HG03135 (cell line): Measurements from ENCODE around the gene RAB5IF.
"Not testable (repeated sequence)": the region's sequence is repeated elsewhere in the genome, so short reads cannot be mapped to it uniquely, and the experiment has no call there.

Experiments
- ATAC-seq: cut with Tn5 transposase; IDR thresholded peaks from one replicate; pipeline ENCODE4 v1.9.1; 2021; ENCODE audit warnings: mild to moderate bottlenecking, moderate library complexity; ENCODE audit not compliant: unreplicated experiment

Gene RAB5IF, protein sequence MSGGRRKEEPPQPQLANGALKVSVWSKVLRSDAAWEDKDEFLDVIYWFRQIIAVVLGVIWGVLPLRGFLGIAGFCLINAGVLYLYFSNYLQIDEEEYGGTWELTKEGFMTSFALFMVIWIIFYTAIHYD

DNA sequence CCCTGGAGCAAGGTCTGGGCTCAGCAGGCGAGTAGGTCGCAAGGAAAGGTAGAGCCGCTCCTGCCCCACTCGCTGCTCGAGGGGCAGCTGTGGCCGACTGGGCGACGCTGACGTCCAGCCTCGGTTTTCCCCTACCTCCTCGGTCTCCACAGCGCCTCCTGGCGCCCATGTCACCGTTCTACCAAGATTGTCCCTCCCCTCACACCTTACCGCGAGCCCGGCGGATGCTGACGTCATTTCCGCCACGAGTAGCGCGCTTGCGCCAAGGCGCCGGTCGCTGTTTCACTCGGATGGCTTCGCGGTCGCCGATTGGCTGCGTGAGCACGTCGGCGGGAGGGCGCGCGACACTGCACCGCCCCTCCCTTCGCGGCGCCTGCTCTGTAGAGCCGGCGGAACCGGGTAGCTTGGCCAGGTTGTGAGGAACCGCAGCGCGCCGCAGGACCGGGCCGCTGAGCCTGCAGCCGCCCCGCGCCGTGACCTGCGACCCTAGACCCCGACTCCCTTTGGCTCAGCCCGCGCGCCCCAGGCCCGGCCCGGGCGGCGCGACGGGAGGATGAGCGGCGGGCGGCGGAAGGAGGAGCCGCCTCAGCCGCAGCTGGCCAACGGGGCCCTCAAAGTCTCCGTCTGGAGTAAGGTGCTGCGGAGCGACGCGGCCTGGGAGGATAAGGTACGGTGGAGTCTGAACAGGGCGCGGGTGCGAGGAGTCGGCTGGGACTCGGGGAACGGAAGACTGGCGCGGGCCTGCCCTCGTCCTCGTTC lies at the start of gene RAB5IF:
TSS of gene RAB5IF (plus strand) at position 381 of the 759 bp plus-strand sequence. CDS start at position 554, 173 bp downstream.
- ATAC-seq, result peak; percentile 83

DNA sequence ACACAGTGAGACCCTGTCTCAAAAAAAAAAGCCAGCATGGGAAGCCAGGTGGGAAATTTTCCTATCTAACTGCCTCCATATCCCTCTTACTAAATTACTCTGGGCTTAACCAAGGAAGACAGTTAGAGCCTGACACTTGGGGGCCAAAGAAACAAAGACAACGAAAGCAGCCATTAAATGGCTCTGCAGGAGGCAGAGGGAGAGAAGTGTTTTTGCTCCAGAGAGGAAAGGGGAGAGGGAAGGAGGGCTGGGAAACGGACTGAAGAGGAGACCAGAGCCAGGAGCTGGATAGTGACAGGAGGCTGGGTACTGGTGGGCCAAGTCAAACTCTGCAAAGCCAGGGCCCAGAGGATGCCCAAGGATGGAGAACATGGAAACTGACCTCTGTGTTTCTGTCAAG lies 42.9 kb upstream of the RAB5IF start:
- no peak for ATAC-seq

DNA sequence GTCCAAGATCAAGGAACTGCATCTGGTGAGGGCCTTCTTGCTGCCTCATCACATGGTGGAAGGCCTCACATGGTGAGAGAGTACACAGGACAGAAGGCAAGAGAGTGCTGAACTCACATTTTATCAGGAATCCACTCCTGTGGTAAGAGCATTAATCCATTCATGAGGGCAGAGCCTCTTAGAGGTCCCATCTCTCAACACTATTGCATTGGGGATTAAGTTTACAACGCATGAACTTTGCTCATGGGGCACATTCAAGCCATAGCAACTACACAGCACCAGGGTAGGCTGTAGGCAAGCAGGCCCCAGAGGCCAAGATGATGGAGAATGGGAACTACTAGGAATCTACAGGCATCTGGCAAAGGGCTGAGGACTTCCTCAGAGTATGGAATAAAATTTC lies 42.2 kb upstream of the RAB5IF start:
- no peak for ATAC-seq

DNA sequence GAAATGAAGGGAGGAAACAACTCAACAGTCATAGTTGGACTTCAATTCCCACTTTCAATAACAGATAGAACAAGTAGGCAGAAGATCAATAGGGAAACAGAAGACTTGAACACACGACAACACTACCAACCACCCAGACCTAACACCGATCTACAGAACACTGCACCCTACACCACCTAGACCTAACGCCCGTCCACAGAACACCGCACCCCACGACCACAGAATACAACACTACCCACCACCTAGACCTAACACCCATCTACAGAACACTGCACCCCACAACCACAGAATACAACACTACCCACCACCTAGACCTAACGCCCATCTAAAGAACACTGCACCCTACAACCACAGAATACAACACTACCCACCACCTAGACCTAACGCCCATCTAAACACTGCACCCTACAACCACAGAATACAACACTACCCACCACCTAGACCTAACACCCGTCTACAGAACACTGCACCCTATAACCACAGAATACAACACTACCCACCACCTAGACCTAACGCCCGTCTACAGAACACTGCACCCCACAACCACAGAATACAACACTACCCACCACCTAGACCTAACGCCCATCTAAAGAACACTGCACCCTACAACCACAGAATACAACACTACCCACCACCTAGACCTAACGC lies 41.4 kb upstream of the RAB5IF start:
- ATAC-seq, result not testable (repeated sequence)

DNA sequence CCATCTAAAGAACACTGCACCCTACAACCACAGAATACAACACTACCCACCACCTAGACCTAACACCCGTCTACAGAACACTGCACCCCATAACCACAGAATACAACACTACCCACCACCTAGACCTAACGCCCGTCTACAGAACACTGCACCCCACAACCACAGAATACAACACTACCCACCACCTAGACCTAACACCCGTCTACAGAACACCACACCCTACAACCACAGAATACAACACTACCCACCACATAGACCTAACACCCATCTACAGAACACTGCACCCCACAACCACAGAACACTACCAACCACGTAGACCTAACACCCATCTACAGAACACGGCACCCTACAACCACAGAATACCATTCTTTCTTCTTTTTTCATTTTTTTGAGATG lies 40.9 kb upstream of the RAB5IF start:
- ATAC-seq, result not testable (repeated sequence)

DNA sequence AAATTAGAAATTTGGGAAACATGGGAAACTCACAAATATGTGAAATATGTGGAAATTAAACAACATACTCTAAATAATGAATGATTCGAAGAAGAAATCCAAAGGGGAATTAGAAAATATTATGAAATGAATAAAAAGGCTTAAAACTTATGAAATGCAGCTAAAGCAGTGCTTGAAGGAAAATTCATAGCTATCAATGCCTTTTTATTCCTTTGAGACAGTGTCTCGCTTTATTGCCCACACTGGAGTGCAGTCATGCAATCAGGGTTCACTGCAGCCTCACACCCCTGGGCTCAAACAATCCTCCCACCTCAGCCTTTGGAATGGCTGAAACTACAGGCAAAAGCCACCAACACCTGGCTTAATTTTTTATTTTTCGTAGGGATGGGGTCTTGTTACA lies 40.1 kb upstream of the RAB5IF start:
- no peak for ATAC-seq

DNA sequence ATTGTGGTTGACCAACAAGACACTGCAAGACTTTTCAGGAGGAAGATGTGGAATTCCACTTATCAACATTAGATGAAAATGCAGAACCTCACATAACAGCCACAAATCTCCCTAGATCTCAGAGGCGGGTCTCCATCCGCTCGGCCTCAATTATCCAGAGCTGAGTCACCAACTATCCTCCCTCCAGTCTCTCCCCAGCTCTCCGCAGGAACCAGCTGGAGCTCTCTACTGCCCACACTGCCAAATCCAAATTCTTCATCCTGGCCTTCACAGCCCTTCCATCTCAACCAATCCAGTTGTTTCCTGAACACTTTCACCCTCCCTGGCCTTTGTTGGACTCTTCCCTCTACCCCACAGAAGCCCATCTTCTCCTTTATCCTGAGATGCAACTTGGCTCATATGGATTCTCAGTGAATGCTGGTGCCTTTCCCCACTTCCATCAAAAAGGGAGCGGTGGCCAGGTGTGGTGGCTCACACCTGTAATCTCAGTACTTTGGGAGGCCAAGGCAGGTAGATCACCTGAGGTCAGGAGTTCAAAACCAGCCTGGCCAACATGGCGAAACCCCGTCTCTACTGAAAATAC lies 35.6 kb upstream of the RAB5IF start:
- ATAC-seq, result no peak

DNA sequence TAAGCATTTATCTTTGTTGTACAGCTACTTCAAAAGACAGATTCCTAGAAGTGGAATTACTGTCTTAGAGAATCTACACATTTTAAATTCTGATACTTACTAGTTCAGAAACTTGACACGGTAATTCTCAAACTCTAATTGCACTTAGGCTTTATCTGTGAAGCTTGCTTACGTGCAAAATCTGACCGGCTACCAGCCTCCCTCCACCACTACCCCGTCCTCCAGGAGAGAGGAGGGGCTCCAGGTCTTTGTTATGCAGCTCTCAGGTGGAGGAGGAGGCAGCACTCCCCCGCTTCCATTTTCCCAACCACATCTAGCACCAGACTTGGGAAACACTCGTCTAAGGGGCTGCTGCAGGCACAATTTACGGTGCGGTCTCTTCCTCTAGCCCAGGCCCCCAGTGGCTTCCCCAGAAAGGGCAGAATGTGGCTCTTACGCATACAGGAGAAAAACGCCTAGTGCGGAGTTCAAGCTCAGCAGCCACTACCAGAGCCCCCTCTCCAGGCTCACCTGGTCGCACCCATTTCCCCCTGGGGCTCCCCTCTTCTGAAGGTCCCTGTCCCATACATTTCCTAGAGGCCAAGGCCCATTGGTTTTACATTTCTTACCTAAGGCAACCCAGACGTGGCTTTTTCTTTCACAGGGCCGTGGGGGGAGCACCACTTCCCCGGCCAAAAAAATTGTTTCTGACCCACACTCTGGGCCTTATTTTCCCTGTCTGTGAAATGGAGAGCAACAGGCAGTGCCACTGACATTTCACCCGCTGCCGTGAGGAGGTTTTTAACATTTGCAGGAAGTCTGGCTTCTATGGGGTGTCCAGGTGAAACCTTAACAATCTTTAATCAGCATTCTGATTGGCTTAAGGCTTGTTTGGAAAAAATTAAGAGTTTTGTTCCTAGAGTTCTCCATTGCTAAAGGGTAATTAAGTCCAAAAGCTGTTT lies 33.7 kb upstream of the RAB5IF start:
- ATAC-seq, result no peak

DNA sequence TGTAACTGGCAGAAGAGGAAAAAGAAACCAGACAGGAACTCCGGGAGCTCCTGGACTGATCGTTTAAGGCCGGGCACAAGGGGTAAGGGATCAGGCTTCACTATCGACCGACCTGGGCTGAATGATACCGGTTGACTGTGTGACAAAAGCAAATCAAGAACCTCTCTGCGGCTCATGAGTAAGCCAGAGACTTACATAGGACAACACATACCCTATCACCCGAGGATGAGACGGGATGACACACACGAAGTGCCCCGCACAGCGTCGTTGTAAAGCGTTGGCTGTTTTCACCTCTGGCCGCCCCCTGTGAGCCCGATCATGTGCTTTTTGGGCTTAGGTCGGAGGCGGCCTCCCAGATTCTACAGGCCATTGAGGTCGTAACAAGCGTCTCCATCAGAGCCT lies 32.9 kb upstream of the RAB5IF start:
- peak; percentile 25 for ATAC-seq

DNA sequence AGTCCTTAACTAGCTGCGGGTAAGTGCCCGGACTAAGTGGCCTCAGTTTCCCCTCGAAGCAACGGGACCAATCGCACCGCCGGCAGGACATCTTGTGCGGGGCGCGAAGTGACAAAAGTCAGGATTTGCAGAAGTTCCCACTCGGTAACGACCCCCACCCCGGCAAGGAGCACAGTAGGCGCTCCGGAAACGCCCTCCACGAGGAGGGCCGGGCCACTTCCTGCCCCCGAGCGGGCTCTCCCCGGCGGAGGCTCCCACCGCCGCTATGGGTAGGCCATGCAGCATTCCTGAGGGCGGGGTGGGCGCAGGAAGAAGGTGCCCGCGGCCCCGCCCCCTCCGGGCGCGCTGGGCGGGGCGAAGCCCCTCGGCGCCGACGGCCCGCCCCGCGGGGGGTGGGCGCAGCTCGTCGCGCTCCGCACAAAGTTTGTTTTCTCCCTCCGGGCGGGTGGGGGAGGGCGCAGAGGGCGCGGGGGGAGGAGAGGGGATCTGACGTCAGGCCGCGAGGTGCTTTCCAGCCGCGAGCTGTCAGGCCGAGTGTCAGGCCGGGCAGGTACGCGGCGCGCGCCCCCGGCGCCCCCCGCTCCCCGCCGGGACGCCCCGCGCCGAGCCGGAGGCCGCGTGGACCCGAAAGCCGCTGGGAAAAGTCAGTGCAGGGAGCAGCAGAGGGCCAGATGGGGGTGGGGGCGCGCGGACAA lies 32.3 kb upstream of the RAB5IF start, which contains the start of gene TGIF2:
TSS of gene TGIF2 (plus strand) at position 495 of the 695 bp plus-strand sequence. CDS start 5,178 bp downstream, outside the sequence.
- ATAC-seq, result peak; percentile 56

DNA sequence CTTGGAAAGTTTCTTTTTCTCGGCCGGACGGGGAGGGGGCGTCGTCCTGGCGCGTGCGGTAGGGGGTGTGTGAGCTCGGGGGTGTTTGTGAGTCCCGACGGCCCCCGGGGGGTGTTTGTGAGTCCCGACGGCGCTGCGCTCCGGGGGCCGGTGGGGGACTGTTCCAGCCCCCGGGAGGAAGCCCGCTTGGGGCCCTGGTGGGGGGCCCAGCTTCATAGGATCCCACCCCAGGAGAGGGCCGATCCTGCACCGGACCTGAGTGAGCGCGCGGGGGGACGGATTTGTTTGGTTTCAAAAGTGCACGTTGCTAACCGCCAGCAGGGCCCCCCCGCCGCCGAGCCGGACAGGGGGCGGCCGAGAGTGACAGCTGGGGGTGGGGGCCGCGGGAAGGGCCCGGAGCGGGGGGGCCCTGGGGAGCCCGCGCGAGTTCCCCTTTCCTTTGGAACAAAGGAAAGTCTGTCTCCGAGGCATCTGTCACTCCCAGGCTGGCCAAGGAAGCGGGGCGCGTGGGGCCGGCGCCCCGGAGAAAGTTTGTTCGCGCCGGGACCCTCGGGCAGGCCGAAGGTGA lies 31.7 kb upstream of the RAB5IF start:
- no peak for ATAC-seq

DNA sequence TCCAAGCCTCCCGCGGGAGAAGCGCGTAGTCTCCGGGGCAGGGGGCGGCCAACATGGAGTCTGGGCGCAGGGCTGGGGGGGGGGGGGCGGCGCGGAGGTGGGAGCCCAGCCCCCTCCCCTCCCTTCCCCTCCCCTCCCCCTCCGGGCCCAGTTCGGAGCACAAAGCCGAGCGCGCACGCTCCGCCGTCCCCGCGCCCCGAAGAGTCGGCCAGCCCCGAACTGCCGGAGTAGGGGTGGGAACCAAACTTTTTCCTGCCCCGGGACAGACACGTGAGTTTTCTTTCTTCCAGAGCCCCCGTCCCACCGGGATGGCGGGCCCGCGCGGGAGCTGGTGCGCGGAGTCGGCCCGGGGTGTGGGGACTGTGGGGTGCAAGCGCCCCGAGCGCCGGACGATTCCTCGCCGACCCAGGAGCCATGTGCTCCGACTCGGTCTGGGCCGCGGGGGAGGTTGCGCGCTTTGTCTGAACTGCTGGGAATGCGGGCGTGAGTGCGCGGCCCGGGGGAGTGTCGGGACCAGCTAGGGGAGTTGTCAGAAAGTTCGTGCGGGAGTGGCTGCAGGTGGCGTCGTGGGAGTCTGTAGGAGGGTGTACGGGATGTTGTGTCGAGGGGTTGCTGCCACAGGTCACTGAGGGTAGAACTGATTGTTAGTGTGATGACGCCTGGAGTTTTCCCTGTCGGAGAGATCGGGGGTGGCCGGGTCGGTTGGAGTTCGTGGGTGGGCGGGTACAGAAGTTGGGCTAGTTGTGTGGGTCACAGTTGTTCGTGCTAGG lies 31.0 kb upstream of the RAB5IF start:
- ATAC-seq, result no peak

DNA sequence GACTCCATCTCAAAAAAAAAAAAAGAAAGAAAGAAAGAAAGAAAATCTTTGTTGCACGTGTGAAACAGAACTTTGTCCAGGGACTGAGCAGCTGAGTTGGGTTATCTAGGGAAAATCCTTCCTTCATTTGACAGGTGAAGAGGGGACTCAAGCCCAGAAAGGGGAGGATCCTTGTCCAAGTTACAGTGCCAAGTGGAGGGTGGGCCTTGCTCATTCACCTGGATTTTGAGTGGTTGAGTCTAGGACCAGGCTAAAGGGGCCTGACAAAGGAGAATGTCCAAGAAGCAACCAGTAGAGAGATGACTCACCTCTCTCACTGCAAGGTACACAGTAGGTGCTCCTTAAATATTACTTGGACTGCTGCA lies 29.5 kb upstream of the RAB5IF start:
- no peak for ATAC-seq

DNA sequence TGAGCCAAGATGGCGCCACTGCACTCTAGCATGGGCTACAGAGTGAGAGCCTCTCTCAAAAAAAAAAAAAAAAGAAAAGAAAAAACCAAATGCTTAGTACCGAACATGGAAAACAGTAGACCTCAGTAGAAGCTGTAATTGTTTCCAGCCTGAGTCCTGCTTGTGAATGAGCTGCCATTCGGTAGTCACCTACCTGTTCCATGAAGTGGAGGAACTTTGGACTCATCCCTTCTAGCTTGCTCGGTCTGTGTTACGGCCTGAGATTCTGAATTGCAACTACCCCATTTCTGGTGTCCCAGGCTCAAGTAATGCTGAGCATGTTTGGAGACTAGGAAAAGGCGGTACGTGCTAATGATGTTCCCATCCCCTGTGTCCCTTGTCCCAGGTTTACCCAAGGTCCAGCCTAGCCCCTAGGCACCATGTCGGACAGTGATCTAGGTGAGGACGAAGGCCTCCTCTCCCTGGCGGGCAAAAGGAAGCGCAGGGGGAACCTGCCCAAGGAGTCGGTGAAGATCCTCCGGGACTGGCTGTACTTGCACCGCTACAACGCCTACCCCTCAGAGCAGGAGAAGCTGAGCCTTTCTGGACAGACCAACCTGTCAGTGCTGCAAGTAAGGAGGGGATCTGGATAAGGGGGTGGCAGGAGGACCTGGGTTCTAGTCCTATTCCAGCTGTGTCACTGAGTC lies 27.1 kb upstream of the RAB5IF start:
- ATAC-seq, result no peak

DNA sequence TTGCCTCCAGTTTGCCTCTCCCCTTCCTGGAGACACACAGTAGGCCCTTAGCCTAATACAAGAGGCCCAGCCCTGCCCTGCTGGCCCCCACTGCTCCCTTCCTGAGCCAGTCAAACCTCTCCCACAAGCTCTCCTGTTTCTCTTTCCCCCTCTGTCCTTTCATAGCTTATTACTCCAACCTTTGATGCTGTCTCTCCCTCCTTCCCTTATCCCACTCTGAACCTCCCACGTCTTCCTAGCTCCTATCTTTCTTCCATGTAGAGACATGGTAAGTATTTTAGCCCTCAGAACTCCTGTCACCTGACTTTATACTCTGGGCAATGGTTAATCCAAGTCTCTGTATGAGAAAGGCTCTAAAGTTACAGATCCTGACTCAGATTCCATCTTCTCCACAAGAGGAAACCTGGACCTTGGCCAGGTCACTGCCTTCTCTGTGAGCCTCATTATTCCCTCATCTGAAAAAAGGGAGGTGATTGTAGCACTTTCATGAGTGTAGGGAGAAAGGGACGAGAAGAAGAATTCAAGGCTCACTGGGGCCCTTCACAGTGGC lies 25.5 kb upstream of the RAB5IF start:
- no peak for ATAC-seq

DNA sequence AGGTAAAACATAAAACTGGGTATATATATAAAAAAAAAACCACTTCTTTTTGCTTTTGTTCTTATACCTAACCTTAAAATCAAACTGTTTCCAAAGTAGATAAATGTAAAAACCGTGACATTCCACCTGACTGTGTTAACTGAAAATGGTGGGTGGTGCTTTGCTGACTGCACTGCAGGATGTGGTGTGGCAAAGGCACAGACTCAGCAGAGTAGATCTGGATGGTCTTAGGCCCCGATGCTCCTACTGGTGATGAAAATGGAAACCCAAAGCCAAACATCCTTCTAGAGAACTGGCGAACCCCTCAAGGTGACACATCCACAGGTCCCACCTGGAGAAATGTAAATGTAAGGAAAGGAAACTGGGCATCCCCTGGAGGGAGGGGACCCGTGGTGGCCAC lies 23.3 kb upstream of the RAB5IF start:
- no peak for ATAC-seq

DNA sequence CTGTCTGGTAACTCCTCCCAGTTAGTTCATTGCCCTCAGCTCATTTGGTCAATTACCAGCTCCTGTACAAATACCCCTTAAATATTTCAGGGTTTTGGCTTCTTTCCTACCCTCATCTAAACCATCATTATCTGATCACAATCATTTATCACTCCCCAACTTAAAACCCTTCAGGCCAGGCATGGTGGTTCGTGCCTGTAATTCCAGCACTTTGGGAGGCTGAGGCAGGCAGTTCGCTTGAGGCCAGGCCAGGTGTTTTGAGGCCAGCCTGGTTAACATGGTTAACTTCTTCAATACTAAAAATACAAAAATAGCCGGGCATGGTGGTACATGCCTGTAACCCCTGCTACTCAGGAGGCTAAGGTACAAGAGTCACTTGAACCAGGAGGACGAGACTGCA lies 22.8 kb upstream of the RAB5IF start:
- ATAC-seq, result no peak

DNA sequence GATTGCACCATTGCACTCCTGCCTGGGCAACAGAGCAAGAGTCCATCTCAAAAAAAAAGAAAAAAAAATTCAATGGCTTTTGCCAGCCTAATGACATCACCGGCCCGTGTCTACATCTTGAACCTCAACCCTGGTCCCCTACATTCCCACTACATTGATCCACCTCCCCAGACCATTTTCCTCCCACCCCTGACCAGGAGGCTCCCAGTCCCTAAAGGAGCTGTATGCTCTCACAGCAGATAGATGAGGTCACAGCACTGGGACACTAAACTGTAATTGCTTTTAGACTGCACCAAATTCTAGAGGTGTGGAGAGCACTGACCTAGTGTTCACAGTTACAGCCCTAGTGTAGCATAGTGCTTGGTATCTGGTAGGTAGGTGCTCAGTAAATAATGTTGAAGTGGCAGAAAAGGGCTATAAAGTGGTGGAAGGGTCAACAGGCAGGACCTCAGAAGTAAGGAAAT lies 21.5 kb upstream of the RAB5IF start:
- no peak for ATAC-seq
